ENCODE results near the gene SOCS3. TPM values are rescaled to one million over a fixed set of nuclear protein-coding genes. Genes with fewer than 3 reads are reported as not detected.

SOCS3 gene
- total RNA-seq, 1 experiment from 2014 or later, result 21.7 TPM

DNA sequence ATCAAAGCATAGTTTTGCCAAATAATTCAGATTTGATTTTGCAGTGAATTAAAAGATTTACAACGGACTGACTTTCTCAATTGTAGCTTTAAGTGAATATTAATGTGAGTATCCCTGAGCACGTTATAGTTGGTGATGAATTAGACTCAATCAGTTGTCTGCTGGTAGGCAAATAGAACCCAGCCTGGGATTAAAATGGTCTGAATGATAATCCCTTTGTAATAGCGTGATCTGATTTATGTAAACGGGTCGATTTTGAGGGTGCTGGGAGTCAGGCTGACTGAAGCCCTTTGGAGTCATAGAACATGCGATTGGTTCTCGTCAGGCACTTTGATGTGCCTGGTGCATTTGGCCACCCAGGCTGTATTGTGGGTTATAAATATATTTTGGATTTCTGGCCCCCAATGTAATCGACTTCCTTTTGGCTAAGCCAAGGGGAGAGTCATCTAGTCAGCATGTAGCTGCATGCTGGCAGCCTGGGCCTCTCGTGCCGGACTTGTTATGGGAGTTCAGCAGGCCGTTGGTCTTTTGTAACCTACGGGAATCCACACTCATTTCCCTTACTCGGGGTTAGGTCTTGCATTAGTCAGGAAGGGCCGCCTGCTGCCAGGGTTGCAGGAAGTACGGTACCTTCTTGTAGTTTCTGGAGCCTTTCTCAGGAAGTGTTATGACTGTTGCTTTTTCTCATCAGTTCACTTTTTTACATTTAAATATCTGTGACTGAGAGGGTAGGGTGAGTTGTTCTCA is 24.0 kb upstream of the SOCS3 start:
- no peaks in the 10 kb centered on the region; the same call in 1 of the 2 replicates for H3F3A ChIP-seq (ENCODE audit: insufficient read depth, low read depth)
- H3K4me1 ChIP-seq (replicated peaks; ENCODE audit: insufficient read depth), result peaks cover 10% of the 10 kb centered on the region
- no peaks in the 10 kb centered on the region for H3K9me3 ChIP-seq (ENCODE audit: insufficient read depth, low read depth)
- no peaks in the 10 kb centered on the region for H3K27me3 ChIP-seq (ENCODE audit: insufficient read depth, low read depth)
- H3K36me3 ChIP-seq (ENCODE audit: low read depth), result no peaks in the 10 kb centered on the region
- H3K4me2 ChIP-seq, result no peak overlapping the region
- H3K9me2 ChIP-seq (ENCODE audit: insufficient read depth), result no peaks in the 10 kb centered on the region
- H3K79me2 ChIP-seq (ENCODE audit: low read depth), result peaks cover 98% of the 10 kb centered on the region
- H2AFZ ChIP-seq, result no peak overlapping the region
- BruUV-seq (replicated peaks), result no TSS peak
- no peak for TF ChIP-seq EZH2 (IDR thresholded peaks at IDR 0.05; ENCODE audit: low read depth)
- no peak for TF ChIP-seq CTCF (conservative IDR thresholded peaks at IDR 0.05)
- intact Hi-C loops (cut with micrococcal nuclease; ENCODE audit: unreplicated experiment), result no loop called here
- ChIA-PET POLR2A (ENCODE audit: unreplicated experiment) (interaction anchor here (0.6 to 0.7 kb wide), 3 partner anchors 40 to 103 kb away, joined by 3 to 4 read pairs (median 3); no protein-coding TSS in a partner anchor), CTCF (interaction anchor here (0.6 kb wide), 1 partner anchor 315 kb away, joined by 5 read pairs; no protein-coding TSS in a partner anchor)
- DNase-seq, result peak in 1 of 2 experiments; percentile 73
- H3K27ac ChIP-seq, result no peak overlapping the region
- no peak overlapping the region for H3K4me3 ChIP-seq
- H4K20me1 ChIP-seq (ENCODE audit: insufficient read depth), result peaks cover 36% of the 10 kb centered on the region; the same call in 1 of the 2 replicates

GRCh38 chr17:78381601-78382232 is 21.8 kb upstream of the SOCS3 start:
- intact Hi-C loops (cut with micrococcal nuclease; ENCODE audit: unreplicated experiment), result no loop called here
- POLR2A ChIA-PET (ENCODE audit: unreplicated experiment), result interaction anchor here (0.5 kb wide), 1 partner anchor 9 kb away, joined by 3 read pairs; no protein-coding TSS in a partner anchor
- no peak overlapping the region for H3K4me3 ChIP-seq
- CTCF ChIA-PET, result no interaction called here
- no peak overlapping the region for H2AFZ ChIP-seq
- no peak for TF ChIP-seq EZH2 (IDR thresholded peaks at IDR 0.05; ENCODE audit: low read depth)
- H3K27ac ChIP-seq, result no peak overlapping the region
- no TSS peak for BruUV-seq (replicated peaks)
- H3K79me2 ChIP-seq (ENCODE audit: low read depth), result peaks cover 80% of the 10 kb centered on the region
- H3K9me3 ChIP-seq (ENCODE audit: insufficient read depth, low read depth), result no peaks in the 10 kb centered on the region
- DNase-seq, result no peak
- no peaks in the 10 kb centered on the region for H3K36me3 ChIP-seq (ENCODE audit: low read depth)
- H3K27me3 ChIP-seq (ENCODE audit: insufficient read depth, low read depth), result no peaks in the 10 kb centered on the region
- no peaks in the 10 kb centered on the region for H3K9me2 ChIP-seq (ENCODE audit: insufficient read depth)
- peaks cover 10% of the 10 kb centered on the region for H3K4me1 ChIP-seq (replicated peaks; ENCODE audit: insufficient read depth)
- no peak overlapping the region; the same call in 1 of the 2 replicates for H3K4me2 ChIP-seq
- H3F3A ChIP-seq (ENCODE audit: insufficient read depth, low read depth), result peaks cover 2% of the 10 kb centered on the region; the same call in 1 of the 2 replicates
- H4K20me1 ChIP-seq (ENCODE audit: insufficient read depth), result peaks cover 36% of the 10 kb centered on the region; the same call in 1 of the 2 replicates

- no peak for DNase-seq
- Histone ChIP-seq H3K9me2 (ENCODE audit: insufficient read depth) (no peaks in the 10 kb centered on the region), H3K79me2 (ENCODE audit: low read depth) (peaks cover 66% of the 10 kb centered on the region), H2AFZ (no peak overlapping the region), H3K27me3 (ENCODE audit: insufficient read depth, low read depth) (no peaks in the 10 kb centered on the region), H3F3A (ENCODE audit: insufficient read depth, low read depth) (peaks cover 12% of the 10 kb centered on the region; the same call in 1 of the 2 replicates), H3K27ac (no peak overlapping the region), H3K4me1 (replicated peaks; ENCODE audit: insufficient read depth) (peaks cover 21% of the 10 kb centered on the region), H3K36me3 (ENCODE audit: low read depth) (no peaks in the 10 kb centered on the region), H3K4me2 (peak overlapping the region; percentile 86; the same call in 1 of the 2 replicates), H4K20me1 (ENCODE audit: insufficient read depth) (peaks cover 36% of the 10 kb centered on the region; the same call in 1 of the 2 replicates), H3K4me3 (no peak overlapping the region), H3K9me3 (ENCODE audit: insufficient read depth, low read depth) (no peaks in the 10 kb centered on the region)
- ChIA-PET POLR2A (ENCODE audit: unreplicated experiment) (no interaction called here), CTCF (no interaction called here)
- TF ChIP-seq EZH2 (IDR thresholded peaks at IDR 0.05; ENCODE audit: low read depth) (no peak), CTCF (conservative IDR thresholded peaks at IDR 0.05) (no peak)
- no TSS peak for BruUV-seq (replicated peaks)
- intact Hi-C loops (cut with micrococcal nuclease; ENCODE audit: unreplicated experiment), result no loop called here
These were observed 20.5 kb upstream of the SOCS3 start for GRCh38 chr17:78380370-78380769.
